Measurements from ENCODE around the gene EXO1.
"Not testable (repeated sequence)": the region's sequence is repeated elsewhere in the genome, so short reads cannot be mapped to it uniquely, and the experiment has no call there.

EXO1 gene

GRCh38 chr1:241817956-241818612 is 29.9 kb upstream of the EXO1 start:
- no peaks in the 10 kb centered on the region for H3K4me1 ChIP-seq (ENCODE audit: control insufficient read depth in 5 of 5, insufficient read depth in 5 of 5, low read length in 5 of 5)
- H3K9me3 ChIP-seq (ENCODE audit: control insufficient read depth in 5 of 5, low read length in 5 of 5): no peaks in the 10 kb centered on the region
- H3K36me3 ChIP-seq (ENCODE audit: control insufficient read depth in 5 of 5, insufficient read depth in 5 of 5, low read length in 5 of 5): no peaks in the 10 kb centered on the region
- no peaks in the 10 kb centered on the region for H3K27me3 ChIP-seq (ENCODE audit: control insufficient read depth in 5 of 5, insufficient read depth in 4 of 5, low read length in 5 of 5)
- no peak overlapping the region for H3K4me3 ChIP-seq (ENCODE audit: low read depth in 1 of 5, low read length in 5 of 5)
- H3K9ac ChIP-seq (ENCODE audit: low read length in 5 of 5): no peak overlapping the region
- H3K27ac ChIP-seq (ENCODE audit: low read depth, low read length): no peak overlapping the region

- H3K4me3 ChIP-seq (ENCODE audit: low read depth in 1 of 5, low read length in 5 of 5): no peak overlapping the region
- no peaks in the 10 kb centered on the region for H3K27me3 ChIP-seq (ENCODE audit: control insufficient read depth in 5 of 5, insufficient read depth in 4 of 5, low read length in 5 of 5)
- no peaks in the 10 kb centered on the region for H3K36me3 ChIP-seq (ENCODE audit: control insufficient read depth in 5 of 5, insufficient read depth in 5 of 5, low read length in 5 of 5)
- no peaks in the 10 kb centered on the region for H3K9me3 ChIP-seq (ENCODE audit: control insufficient read depth in 5 of 5, low read length in 5 of 5)
- H3K9ac ChIP-seq (ENCODE audit: low read length in 5 of 5): no peak overlapping the region
- no peaks in the 10 kb centered on the region for H3K4me1 ChIP-seq (ENCODE audit: control insufficient read depth in 5 of 5, insufficient read depth in 5 of 5, low read length in 5 of 5)
- H3K27ac ChIP-seq (ENCODE audit: low read depth, low read length): no peak overlapping the region
Measured at GRCh38 chr1:241819340-241819866, 28.6 kb upstream of the EXO1 start.

- Histone ChIP-seq H3K36me3 (ENCODE audit: control insufficient read depth in 5 of 5, insufficient read depth in 5 of 5, low read length in 5 of 5) (no peaks in the 10 kb centered on the region), H3K9ac (ENCODE audit: low read length in 5 of 5) (no peak overlapping the region), H3K27ac (ENCODE audit: low read depth, low read length) (no peak overlapping the region), H3K9me3 (ENCODE audit: control insufficient read depth in 5 of 5, low read length in 5 of 5) (no peaks in the 10 kb centered on the region), H3K4me3 (ENCODE audit: low read depth in 1 of 5, low read length in 5 of 5) (no peak overlapping the region), H3K4me1 (ENCODE audit: control insufficient read depth in 5 of 5, insufficient read depth in 5 of 5, low read length in 5 of 5) (peaks cover 0 to 3% (median 0%) of the 10 kb centered on the region in 5 donors), H3K27me3 (ENCODE audit: control insufficient read depth in 5 of 5, insufficient read depth in 4 of 5, low read length in 5 of 5) (no peaks in the 10 kb centered on the region)
Measured at GRCh38 chr1:241821363-241821762, 26.6 kb upstream of the EXO1 start.

- Histone ChIP-seq H3K4me3 (ENCODE audit: low read depth in 1 of 5, low read length in 5 of 5) (no peak overlapping the region), H3K4me1 (ENCODE audit: control insufficient read depth in 5 of 5, insufficient read depth in 5 of 5, low read length in 5 of 5) (peaks cover 0 to 3% (median 0%) of the 10 kb centered on the region in 5 donors), H3K9ac (ENCODE audit: low read length in 5 of 5) (no peak overlapping the region), H3K9me3 (ENCODE audit: control insufficient read depth in 5 of 5, low read length in 5 of 5) (no peaks in the 10 kb centered on the region), H3K27me3 (ENCODE audit: control insufficient read depth in 5 of 5, insufficient read depth in 4 of 5, low read length in 5 of 5) (no peaks in the 10 kb centered on the region), H3K36me3 (ENCODE audit: control insufficient read depth in 5 of 5, insufficient read depth in 5 of 5, low read length in 5 of 5) (no peaks in the 10 kb centered on the region), H3K27ac (ENCODE audit: low read depth, low read length) (no peak overlapping the region)
Measured at GRCh38 chr1:241822846-241823245, 25.2 kb upstream of the EXO1 start.

GRCh38 chr1:241823925-241824324 is 24.1 kb upstream of the EXO1 start:
- Histone ChIP-seq H3K27me3 (ENCODE audit: control insufficient read depth in 5 of 5, insufficient read depth in 4 of 5, low read length in 5 of 5) (no peaks in the 10 kb centered on the region), H3K36me3 (ENCODE audit: control insufficient read depth in 5 of 5, insufficient read depth in 5 of 5, low read length in 5 of 5) (no peaks in the 10 kb centered on the region), H3K9me3 (ENCODE audit: control insufficient read depth in 5 of 5, low read length in 5 of 5) (no peaks in the 10 kb centered on the region), H3K9ac (ENCODE audit: low read length in 5 of 5) (no peak overlapping the region), H3K4me3 (ENCODE audit: low read depth in 1 of 5, low read length in 5 of 5) (no peak overlapping the region), H3K4me1 (ENCODE audit: control insufficient read depth in 5 of 5, insufficient read depth in 5 of 5, low read length in 5 of 5) (peaks cover 0 to 3% (median 0%) of the 10 kb centered on the region in 5 donors), H3K27ac (ENCODE audit: low read depth, low read length) (no peak overlapping the region)

- Histone ChIP-seq H3K27me3 (ENCODE audit: control insufficient read depth in 5 of 5, insufficient read depth in 4 of 5, low read length in 5 of 5) (no peaks in the 10 kb centered on the region), H3K27ac (ENCODE audit: low read depth, low read length) (no peak overlapping the region), H3K4me1 (ENCODE audit: control insufficient read depth in 5 of 5, insufficient read depth in 5 of 5, low read length in 5 of 5) (peaks cover 0 to 3% (median 0%) of the 10 kb centered on the region in 5 donors), H3K9ac (ENCODE audit: low read length in 5 of 5) (no peak overlapping the region), H3K36me3 (ENCODE audit: control insufficient read depth in 5 of 5, insufficient read depth in 5 of 5, low read length in 5 of 5) (no peaks in the 10 kb centered on the region), H3K4me3 (ENCODE audit: low read depth in 1 of 5, low read length in 5 of 5) (no peak overlapping the region), H3K9me3 (ENCODE audit: control insufficient read depth in 5 of 5, low read length in 5 of 5) (no peaks in the 10 kb centered on the region)
Measured at GRCh38 chr1:241825581-241825980, 22.4 kb upstream of the EXO1 start.

GRCh38 chr1:241826613-241827012 is 21.4 kb upstream of the EXO1 start:
- H3K9ac ChIP-seq (ENCODE audit: low read length in 5 of 5); H3K36me3 ChIP-seq (ENCODE audit: control insufficient read depth in 5 of 5, insufficient read depth in 5 of 5, low read length in 5 of 5); H3K9me3 ChIP-seq (ENCODE audit: control insufficient read depth in 5 of 5, low read length in 5 of 5); H3K27ac ChIP-seq (ENCODE audit: low read depth, low read length); H3K27me3 ChIP-seq (ENCODE audit: control insufficient read depth in 5 of 5, insufficient read depth in 4 of 5, low read length in 5 of 5); H3K4me3 ChIP-seq (ENCODE audit: low read depth in 1 of 5, low read length in 5 of 5); H3K4me1 ChIP-seq (ENCODE audit: control insufficient read depth in 5 of 5, insufficient read depth in 5 of 5, low read length in 5 of 5): not testable (repeated sequence)

GRCh38 chr1:241827264-241827663 is 20.7 kb upstream of the EXO1 start:
- Histone ChIP-seq H3K27me3 (ENCODE audit: control insufficient read depth in 5 of 5, insufficient read depth in 4 of 5, low read length in 5 of 5) (no peaks in the 10 kb centered on the region), H3K27ac (ENCODE audit: low read depth, low read length) (no peak overlapping the region)

GRCh38 chr1:241828463-241829021 is 19.5 kb upstream of the EXO1 start:
- Histone ChIP-seq H3K27ac (ENCODE audit: low read depth, low read length) (no peak overlapping the region), H3K27me3 (ENCODE audit: control insufficient read depth in 5 of 5, insufficient read depth in 4 of 5, low read length in 5 of 5) (peaks cover 0 to 4% (median 0%) of the 10 kb centered on the region in 5 donors), H3K4me1 (ENCODE audit: control insufficient read depth in 5 of 5, insufficient read depth in 5 of 5, low read length in 5 of 5) (peaks cover 0 to 3% (median 0%) of the 10 kb centered on the region in 5 donors), H3K9ac (ENCODE audit: low read length in 5 of 5) (no peak overlapping the region), H3K4me3 (ENCODE audit: low read depth in 1 of 5, low read length in 5 of 5) (no peak overlapping the region), H3K36me3 (ENCODE audit: control insufficient read depth in 5 of 5, insufficient read depth in 5 of 5, low read length in 5 of 5) (no peaks in the 10 kb centered on the region), H3K9me3 (ENCODE audit: control insufficient read depth in 5 of 5, low read length in 5 of 5) (no peaks in the 10 kb centered on the region)

More at GRCh38 chr1:241827264-241827663, 20.7 kb upstream of the EXO1 start:
- Histone ChIP-seq H3K9ac (ENCODE audit: low read length in 5 of 5) (no peak overlapping the region), H3K4me1 (ENCODE audit: control insufficient read depth in 5 of 5, insufficient read depth in 5 of 5, low read length in 5 of 5) (peaks cover 0 to 3% (median 0%) of the 10 kb centered on the region in 5 donors), H3K36me3 (ENCODE audit: control insufficient read depth in 5 of 5, insufficient read depth in 5 of 5, low read length in 5 of 5) (no peaks in the 10 kb centered on the region), H3K9me3 (ENCODE audit: control insufficient read depth in 5 of 5, low read length in 5 of 5) (no peaks in the 10 kb centered on the region), H3K4me3 (ENCODE audit: low read depth in 1 of 5, low read length in 5 of 5) (no peak overlapping the region)

- peaks cover 0 to 4% (median 0%) of the 10 kb centered on the region in 5 donors for H3K27me3 ChIP-seq (ENCODE audit: control insufficient read depth in 5 of 5, insufficient read depth in 4 of 5, low read length in 5 of 5)
- no peak overlapping the region for H3K4me3 ChIP-seq (ENCODE audit: low read depth in 1 of 5, low read length in 5 of 5)
- H3K9me3 ChIP-seq (ENCODE audit: control insufficient read depth in 5 of 5, low read length in 5 of 5): no peaks in the 10 kb centered on the region
- no peak overlapping the region for H3K9ac ChIP-seq (ENCODE audit: low read length in 5 of 5)
- peaks cover 0 to 3% (median 0%) of the 10 kb centered on the region in 5 donors for H3K4me1 ChIP-seq (ENCODE audit: control insufficient read depth in 5 of 5, insufficient read depth in 5 of 5, low read length in 5 of 5)
- H3K27ac ChIP-seq (ENCODE audit: low read depth, low read length): no peak overlapping the region
- no peaks in the 10 kb centered on the region for H3K36me3 ChIP-seq (ENCODE audit: control insufficient read depth in 5 of 5, insufficient read depth in 5 of 5, low read length in 5 of 5)
Measured at GRCh38 chr1:241829468-241829867, 18.5 kb upstream of the EXO1 start.
